Measurements from ENCODE around the gene ETV3.

Gene ETV3

GRCh38 chr1:157163273-157164127, 25.3 kb upstream of the ETV3 start:
- peak in 9 of 10 donors; percentile 47 to 95 (median 76) for DNase-seq

GRCh38 chr1:157162345-157162744, 24.1 kb upstream of the ETV3 start:
- intact Hi-C loops (cut with DNase I) = no loop called here
- DNase-seq = no peak

More at GRCh38 chr1:157163273-157164127, 25.3 kb upstream of the ETV3 start:
- intact Hi-C loops (cut with DNase I) = no loop called here

GRCh38 chr1:157161901-157162300, 23.7 kb upstream of the ETV3 start:
- intact Hi-C loops (cut with DNase I) = no loop called here

GRCh38 chr1:157158967-157159366, 20.8 kb upstream of the ETV3 start:
- intact Hi-C loops (cut with DNase I) = no loop called here
- no peak for DNase-seq

More at GRCh38 chr1:157161901-157162300, 23.7 kb upstream of the ETV3 start:
- no peak for DNase-seq

DNA sequence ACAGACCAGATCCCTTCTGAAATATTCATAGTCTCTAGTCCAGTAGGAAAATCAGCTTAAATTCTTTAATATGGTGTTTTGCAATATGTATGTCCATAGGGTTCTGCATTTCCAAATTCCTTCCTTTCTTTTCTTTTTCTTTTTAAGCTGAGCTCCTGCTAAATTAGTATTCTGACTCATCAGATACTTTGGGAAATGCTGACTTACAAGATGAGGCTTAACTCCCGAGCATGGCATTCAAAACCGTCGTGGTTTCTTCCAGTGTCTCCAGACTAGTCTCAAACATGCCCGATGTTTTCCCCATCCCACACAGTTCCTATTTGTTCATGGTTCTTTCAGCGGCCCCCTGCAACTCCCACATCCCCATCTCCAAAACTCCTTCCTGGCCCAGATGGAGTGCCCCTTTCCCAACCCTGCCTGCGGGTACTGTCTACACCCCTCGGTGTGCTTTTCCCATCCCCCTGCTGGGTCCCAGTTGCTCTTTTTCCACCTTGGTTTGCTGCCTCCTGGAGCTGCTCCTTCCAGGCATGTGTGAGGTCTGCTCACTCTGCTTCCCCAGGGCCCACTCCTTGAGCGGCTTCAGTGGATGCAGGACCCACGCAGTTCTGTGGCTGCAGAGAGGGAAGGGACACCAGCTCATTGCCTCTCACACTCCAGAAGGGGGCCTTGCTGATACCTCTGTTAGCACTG, 19.5 kb upstream of the ETV3 start:
- peak in 2 of 10 donors; percentile 55 to 79 for DNase-seq
- intact Hi-C loops (cut with DNase I) = no loop called here

DNA sequence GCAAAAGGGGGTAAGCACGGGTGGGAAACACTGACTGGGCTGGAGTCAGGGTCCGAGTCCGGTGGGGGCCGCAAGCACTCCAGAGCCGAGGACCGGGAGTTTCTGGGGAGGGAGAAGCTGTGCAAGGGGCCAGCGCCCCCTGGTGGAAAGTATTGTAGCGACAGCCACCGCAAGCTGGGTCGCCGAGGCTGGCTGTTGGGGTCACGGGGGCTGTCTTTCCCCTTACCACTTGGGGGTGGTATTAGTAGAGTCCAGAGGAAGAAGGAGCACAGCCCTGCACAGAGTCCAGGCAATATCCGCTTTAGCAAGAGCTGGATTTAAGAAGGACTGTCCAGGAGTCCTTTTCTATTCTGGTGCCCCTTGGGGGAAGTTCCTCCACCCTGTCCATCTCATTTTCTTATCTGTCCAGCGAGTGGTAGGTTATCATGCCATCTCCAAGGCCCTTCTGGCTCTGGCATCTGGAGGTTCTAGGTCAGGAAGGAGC, 17.9 kb upstream of the ETV3 start:
- intact Hi-C loops (cut with DNase I) = loop anchor here (1.0 kb wide), 1 partner anchor 66 kb away; no protein-coding TSS in a partner anchor
- peak in 9 of 10 donors; percentile 52 to 95 (median 72) for DNase-seq

GRCh38 chr1:157155658-157156057, 17.5 kb upstream of the ETV3 start:
- intact Hi-C loops (cut with DNase I) = loop anchor here (1.0 kb wide), 1 partner anchor 65 kb away; no protein-coding TSS in a partner anchor
- DNase-seq = no peak

- peak in 1 of 10 donors; percentile 45 for DNase-seq
- intact Hi-C loops (cut with DNase I) = no loop called here
Measured at GRCh38 chr1:157154940-157155514, 16.8 kb upstream of the ETV3 start.

DNA sequence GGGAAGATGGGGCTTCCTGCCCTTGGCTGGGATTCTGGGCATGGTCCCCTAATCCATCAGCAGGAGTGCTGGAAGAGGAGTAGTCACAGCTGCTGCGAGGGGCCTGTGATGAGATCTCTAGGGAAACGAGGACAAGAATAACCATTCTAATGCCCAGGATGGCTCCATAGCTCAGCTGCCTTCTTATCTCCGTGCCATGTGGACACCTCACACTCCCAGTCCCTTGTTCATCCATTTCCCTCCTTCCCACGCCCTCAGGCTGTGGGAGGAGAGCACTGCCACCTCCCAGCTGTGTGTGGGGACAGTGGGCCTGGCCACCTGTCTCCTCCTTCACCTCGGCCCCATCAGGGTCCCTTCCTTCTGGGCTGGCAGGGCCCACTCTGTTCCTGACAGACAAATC, 16.1 kb upstream of the ETV3 start:
- intact Hi-C loops (cut with DNase I) = no loop called here
- peak in 1 of 10 donors; percentile 61 for DNase-seq

GRCh38 chr1:157153746-157154145, 15.6 kb upstream of the ETV3 start:
- DNase-seq = no peak

GRCh38 chr1:157152510-157152909, 14.3 kb upstream of the ETV3 start:
- DNase-seq = no peak
- intact Hi-C loops (cut with DNase I) = no loop called here

More at GRCh38 chr1:157153746-157154145, 15.6 kb upstream of the ETV3 start:
- intact Hi-C loops (cut with DNase I) = no loop called here

GRCh38 chr1:157151506-157151905, 13.3 kb upstream of the ETV3 start:
- no peak for DNase-seq
- intact Hi-C loops (cut with DNase I) = no loop called here

- no peak for DNase-seq
- intact Hi-C loops (cut with DNase I) = no loop called here
Measured at GRCh38 chr1:157151073-157151472, 12.9 kb upstream of the ETV3 start.

DNA sequence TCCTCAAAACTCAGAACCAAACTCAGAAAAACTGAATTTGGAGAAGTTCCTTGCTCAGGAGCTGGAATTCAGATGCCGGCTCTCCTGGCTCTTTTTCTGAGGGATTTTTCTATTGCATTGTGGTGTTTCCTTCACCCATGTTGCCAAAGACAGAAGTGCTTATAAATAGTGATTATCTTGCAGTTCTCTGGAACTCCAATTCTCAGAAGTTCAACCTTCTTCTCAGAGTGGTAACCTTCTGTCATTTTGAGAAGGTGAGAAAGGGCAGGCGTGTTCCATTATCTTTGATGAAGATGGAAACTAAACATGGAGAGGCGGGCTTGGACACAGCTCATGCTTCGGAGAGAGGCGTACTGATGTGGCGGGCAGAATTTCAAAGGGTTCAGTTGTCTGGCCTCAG, 12.4 kb upstream of the ETV3 start:
- intact Hi-C loops (cut with DNase I) = no loop called here
- no peak for DNase-seq

DNA sequence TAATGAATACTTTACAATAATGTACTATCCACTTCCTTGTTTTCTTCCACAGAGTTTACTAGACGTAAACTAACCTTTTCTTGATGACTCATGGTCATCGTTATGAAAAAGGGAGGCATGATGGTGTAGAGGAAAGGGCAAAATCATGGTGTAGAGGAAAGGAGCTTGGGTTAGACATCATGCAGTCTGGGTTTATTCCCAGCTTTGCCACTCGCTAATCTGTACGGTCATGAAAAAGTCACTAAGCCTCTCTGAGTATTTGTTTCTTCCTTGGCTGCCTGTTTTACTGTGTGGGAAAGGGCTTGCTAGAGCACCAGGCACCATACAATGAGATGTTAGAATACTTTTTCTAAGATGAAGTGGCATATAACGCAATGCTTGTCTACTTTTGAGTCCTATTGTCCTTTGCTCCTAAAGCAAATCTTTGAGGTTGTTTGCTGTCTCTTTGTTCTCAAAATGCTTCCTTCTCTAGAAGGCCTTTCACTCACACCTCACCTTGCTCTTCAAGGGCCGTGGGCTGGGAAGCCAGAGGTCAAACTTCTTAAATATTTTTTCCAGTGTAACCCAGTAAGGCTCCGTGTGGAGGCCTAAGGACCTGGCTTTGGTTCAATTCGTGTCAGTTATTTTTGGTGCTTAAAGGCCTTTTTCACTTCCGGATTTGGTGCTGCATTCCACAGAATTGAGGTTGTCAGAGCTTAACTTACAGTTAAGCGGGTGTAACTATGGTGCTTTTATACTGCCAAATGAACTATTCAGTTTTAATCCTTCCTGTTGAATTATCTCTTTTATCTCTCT, 9.9 kb upstream of the ETV3 start:
- DNase-seq = no peak
- intact Hi-C loops (cut with DNase I) = no loop called here

- no peak for DNase-seq
- intact Hi-C loops (cut with DNase I) = no loop called here
Measured at GRCh38 chr1:157147037-157147436, 8.8 kb upstream of the ETV3 start.

- DNase-seq = no peak
- intact Hi-C loops (cut with DNase I) = no loop called here
Measured at GRCh38 chr1:157146244-157146643, 8.0 kb upstream of the ETV3 start.

- DNase-seq = no peak
- intact Hi-C loops (cut with DNase I) = no loop called here
Measured at GRCh38 chr1:157145076-157145475, 6.9 kb upstream of the ETV3 start.

- intact Hi-C loops (cut with DNase I) = no loop called here
- DNase-seq = no peak
Measured at GRCh38 chr1:157144509-157144908, 6.3 kb upstream of the ETV3 start.

GRCh38 chr1:157142765-157143423, 4.7 kb upstream of the ETV3 start:
- DNase-seq = no peak
- intact Hi-C loops (cut with DNase I) = no loop called here

Measured in posterior cingulate gyrus (tissue), 11 donors.